Ammon's horn (tissue), 1 donor: ENCODE results near the gene MTFR1L.

Experiments
- DNase-seq: peaks from one replicate; pipeline ENCODE4 v3.0.0-alpha.2; 2016; ENCODE audit warnings: low spot score

MTFR1L gene

DNA sequence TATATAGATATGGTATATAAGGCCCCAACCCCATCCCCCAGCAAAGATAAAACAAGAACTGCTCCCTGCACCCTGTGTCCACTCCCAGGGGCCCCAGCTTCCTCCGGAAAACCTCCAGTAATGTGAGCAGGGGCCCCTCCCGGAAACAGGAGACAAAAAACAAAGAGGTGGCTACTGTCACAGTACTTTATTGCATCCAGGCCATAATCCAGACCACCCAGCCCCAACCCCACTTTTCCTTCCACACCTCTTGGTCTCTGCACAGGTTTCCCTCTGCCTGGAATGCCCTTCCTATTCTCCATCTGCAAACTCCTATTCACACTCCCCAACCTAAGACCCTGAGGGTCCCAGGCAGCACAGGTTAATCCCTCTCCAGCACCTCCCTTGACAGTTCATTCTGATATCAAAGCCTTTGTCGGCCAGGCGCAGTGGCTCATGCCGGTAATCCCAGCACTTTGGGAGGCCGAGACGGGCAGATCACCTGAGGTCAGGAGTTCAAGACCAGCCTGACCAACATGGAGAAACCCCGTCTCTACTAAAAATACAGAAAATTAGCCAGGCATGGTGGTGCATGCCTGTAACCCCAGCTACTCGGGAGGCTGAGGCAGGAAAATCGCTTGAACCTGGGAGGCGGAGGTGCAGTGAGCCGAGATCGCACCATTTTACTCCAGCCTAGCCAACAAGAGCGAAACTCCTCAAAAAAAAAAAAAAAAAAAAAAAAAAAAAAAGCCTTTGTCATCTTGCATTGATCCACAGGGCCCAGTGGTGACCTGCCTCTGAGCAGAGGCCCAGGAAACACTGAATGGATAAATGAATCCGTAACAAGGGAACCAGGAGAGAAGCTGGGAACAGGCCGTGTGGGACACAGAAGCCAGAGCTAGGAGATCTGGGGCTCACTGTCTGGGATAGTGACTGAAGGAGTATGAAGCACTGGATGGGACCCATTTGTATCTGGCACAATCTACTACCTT is 41.8 kb downstream of the MTFR1L start:
- DNase-seq: peak; percentile 22

DNA sequence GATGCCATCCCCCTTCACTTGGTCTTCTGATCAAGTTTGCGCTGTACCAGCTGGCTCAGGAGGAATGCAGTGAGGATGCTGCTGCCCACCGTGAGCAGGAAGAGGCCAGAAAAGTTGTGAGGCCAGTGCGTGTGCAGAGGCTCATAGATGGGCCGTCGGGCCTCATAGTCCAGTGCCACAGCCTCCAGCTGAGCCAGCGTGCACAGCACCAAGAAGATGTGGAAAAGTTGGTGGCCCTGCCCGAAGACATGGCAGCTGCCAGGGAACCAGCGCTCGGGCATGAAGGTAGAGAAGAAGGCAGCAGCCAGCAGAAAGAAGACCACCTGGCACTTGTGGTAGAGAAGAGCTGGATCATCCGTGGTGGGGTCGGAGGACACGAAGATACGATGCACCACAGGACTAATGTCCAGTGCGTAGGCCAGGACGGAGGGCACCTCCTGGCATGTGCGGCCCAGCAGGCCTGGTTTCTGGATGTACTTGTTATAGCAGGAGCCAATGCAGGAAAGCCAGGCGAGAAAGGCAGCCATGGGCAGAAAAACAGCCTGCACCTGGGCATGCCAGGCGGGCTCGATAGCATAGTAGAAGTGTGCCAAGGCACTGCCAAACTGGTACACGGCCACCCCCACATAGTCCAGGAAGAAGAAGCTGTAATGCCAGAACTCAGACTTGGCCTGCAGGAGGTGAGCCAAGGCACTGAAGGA is 43.2 kb downstream of the MTFR1L start:
- no peak for DNase-seq

DNA sequence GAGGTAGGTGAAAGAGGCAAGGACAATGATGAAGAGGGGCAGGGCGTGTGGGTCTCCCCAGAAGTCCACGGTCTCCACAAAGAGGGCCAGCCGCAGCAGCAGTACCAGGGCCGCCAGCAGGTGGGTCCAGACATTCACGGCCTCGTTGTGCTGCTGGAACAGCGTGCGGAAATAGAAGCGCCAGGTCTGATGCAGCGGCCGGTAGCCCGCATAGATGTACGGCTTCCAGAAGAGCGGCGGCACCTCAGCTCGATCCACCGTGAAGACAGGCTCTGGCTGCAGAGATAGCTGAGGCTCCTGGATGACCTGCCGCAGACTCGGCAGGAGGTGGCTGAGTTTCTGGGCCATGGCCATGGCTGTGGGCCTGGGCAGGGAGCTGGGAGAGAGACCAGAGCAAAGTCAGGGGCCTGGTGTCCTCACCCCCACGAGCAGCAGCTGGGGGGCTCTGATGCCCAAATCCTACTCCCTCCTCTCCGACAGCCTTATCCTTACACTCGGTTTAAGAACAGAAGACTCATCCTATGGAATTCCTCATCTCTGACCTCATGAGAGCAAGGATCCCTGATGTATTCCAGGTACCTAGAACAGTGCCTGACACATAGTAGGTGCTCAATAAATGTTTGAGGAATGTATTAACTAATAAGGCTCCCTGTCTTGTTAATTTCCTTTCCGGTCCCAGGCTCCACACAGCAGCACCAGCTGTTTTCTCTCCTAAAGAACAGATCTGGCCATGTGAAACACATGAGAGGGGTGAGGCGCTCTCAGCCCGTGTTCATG is 43.9 kb downstream of the MTFR1L start:
- DNase-seq: no peak

DNA sequence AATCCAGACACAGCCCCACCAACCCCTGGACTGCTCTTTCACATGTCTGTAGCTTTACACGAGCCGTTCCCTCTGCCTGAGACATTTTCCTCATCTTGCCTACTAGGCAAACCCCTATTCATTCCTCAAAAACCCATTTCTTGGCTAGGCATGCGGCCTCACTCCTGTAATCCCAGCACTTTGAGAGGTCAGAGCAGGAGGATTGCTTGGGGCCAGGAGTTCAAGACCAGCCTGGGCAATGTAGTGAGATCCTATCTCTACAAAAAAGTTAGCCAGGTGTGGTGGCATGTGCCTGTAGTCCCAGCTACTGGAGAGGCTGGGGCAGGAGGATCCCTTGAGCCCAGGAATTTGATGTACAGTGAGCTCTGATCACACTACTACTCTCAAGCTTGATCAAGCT is 44.7 kb downstream of the MTFR1L start:
- DNase-seq: no peak

DNA sequence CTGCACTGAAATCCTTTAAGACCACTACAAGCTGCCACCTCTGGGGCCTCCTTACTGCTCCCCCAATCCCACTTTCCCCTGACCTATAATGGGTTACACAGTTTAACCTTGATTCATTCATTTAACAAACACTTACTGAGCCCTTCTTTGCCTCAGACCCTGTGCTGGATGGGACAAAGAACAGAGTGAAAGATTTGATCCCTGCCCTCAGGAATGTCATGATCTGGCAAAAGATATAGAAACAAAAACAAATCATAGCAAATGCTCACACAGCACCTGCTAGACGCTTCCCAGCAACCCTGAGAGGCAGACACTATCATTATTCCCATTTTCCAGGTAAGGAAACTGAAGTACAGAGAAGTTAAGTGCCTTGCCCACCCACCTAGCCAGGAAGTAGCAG is 46.5 kb downstream of the MTFR1L start:
- DNase-seq: no peak

DNA sequence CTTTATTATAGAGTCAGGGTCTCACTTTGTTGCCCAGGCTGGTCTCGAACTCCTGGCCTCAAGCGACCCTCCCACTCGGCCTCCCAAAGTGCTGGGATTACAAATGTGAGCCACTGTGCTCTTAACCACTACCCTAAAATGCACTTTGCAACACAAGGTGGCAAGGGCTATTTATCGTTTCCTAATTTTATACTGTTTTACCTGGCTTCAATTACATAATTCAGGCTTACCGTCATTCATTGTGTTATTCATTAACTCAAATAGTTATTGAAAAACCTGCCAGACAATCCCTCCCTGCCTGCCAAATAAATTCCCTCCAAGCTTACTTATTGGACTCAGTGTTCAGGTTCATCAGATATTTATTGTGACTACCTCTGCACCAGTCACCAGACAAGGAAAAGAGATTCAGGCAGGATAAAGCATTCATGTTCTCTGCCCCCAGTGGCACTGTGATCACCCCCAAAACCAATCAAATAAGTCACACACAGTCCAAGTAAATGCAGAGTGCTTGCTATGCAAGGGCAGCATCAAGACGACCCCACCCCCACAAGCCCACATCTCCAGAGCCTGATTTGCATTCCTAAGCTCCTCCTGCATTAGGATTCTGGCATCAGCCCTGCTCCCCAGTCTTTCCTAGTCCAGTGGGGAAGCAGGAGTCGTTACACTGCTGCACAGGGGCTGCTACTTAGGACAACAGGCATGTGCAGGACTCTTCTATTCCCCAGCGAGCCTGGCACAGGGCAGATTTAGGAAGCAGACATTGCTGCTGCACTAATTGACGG is 47.6 kb downstream of the MTFR1L start:
- DNase-seq: no peak

DNA sequence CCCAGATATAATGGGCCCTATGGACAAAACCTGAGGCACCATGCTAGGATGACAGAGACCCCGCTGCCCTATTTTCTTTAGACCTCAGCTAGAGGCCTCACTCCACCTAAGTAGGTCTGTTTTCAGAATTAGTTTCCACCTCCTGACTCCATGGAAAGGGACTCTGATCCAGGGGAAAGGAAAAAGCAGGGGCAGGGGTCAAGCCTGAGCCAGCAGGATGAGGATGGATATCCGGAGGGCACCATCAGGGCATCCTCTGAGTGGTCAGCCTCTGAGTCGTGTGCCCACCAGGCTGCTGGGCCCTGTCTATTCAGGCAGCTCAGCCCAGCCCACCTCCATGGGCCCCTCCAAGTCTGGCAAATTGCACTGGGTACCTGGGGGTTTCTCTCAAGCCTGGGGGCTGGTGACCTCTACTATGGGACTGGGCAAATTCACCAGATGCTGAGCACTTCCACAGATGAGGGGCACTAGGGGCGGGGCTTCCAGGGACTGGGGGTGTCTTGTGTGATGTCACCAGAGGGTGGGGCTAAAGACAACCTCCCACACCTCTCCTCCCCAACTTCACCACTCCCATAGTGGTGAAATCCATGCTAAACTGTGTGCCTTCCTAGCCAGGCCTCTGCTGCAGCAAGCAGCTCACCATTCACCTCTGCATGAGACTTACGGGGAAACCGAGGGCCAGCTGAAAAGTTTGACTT is 50.3 kb downstream of the MTFR1L start:
- no peak for DNase-seq

DNA sequence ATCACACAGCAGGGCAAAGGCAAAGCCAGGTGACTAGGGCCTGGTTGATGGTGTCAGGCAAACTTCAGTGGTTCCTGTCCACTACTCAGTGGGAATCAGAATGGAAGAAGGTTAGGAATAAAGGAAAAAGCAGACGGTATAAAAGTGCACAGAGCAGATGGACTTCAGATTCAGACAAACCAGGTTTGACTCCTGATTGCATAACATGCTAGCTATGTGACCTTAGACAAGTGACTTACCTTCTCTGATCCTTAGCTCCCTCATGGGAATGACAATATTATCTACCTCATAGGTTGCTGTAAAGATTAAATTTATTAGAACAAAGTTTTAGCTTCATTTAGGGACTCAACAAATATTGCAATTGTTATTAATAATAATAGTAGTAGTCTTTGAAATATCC is 50.9 kb downstream of the MTFR1L start:
- DNase-seq: no peak

DNA sequence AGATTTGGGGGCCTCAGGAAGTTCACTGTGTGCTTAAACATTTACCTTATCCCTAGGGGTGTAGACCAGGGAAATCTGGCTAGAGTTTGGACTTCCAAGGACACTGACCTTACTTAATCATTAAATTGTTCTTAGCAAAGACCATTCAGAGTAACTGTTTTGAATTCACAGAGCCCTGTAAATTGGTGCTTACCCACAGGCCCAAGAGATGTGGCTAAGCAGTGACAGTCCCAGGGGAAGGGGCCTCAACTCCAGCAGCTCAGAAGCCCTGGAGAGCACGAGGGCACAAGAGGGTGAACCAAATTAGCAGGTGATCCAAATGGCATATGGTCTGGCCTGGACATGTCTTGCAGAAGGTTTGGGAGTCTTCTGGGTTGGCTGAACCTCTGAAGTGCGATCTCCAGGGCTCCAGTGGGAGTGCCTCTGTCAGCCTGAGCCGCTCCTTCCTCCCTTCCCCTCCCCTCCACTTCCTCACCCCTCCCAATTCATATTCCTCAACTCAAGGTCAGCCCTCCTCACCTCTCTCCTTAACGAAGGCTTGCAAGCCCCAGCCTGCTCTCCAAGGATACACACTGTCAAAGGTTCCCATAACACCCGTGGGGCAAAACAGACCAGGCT is 51.4 kb downstream of the MTFR1L start:
- DNase-seq: no peak

DNA sequence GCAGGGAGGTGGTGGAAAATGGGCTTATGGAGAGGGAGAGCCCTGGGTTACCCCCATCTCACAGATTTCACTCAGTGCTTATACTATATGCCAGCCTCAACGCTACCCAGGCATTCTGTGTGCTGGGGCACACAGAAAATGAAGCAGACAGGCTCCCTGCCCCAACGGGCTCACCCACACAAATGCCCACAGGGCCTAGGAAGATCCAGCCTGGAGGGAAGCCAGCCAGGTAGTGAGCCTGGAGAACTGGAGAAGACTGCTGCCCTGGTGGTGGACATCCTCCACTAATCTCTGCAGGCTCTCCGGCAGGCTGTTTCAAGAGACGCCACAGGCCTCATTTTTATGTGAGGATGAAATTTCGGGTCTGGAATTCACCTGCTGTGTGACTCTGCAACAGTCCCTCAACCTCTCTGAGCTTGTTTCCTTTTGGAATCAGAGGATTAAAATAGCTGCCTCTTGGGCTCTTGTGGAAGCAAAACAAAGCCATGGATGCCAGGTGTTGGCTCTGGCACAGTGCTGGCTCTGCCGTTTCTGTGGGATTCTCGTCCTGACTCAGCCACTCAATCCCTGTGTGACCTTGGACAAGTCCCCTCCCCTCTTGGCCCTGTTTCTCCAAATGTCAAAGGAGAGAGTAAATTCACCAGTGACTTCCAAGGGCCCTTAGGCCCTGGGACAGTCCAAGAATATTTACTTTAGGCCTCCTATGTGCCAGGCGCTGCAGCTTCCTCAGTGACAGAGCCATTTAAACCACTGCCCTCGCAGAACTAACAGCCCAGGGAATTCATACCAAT is 52.1 kb downstream of the MTFR1L start:
- no peak for DNase-seq

DNA sequence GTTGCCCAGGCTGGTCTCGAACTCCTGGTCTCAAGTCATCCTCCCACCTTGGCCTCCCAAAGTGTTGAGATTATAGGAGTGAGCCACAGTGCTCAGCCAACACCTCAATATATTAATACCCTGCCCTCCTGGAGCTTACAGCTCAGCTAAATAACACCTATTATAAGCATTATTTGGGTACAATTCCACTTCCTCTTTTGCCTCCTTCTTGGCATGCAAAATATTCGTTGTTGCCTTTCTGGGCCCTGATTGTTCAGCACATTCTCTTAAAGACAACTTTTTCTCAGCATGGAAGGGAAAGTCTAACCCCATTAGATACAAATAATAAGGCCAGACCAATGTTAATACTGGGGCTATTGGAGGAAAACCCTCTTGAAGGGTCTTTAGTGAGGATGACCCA is 53.0 kb downstream of the MTFR1L start:
- DNase-seq: no peak

DNA sequence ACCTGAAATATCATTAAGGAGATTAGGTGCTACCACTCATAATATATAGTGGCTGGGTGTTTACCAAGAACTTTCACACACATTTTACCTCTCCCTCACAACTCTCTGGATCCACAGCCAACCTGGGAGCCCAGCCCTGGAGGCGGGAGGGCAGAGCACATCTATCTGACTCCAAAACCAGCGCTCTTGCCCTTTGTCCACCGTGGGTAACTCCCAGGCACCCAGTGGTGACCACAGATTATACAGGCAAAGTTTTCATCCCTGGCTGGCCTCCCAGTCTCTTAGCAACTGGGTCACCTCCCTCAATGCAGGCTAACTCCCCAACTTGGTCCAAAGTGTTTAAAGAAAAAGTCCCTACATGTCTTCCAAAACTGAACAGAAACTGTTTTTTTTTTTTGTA is 53.4 kb downstream of the MTFR1L start:
- DNase-seq: no peak

DNA sequence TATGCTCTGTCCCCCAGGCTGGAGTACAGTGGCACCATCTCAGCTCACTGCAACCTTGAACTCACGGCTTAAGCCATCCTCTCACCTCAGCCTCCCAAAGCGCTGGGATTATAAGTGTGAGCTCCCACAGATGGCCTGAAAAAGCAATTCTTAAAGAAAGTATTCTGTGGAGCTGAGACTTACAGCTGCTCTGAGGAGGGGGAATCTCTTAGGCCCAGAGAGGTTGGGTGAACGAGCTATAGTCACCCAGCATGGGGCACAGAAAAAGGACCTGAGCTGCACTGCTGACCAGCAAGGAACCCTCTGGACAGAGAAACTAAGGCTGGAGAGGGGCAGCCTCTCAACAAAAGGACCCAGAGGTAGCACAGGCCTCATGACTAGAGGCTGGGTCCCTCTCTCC is 54.5 kb downstream of the MTFR1L start:
- no peak for DNase-seq

DNA sequence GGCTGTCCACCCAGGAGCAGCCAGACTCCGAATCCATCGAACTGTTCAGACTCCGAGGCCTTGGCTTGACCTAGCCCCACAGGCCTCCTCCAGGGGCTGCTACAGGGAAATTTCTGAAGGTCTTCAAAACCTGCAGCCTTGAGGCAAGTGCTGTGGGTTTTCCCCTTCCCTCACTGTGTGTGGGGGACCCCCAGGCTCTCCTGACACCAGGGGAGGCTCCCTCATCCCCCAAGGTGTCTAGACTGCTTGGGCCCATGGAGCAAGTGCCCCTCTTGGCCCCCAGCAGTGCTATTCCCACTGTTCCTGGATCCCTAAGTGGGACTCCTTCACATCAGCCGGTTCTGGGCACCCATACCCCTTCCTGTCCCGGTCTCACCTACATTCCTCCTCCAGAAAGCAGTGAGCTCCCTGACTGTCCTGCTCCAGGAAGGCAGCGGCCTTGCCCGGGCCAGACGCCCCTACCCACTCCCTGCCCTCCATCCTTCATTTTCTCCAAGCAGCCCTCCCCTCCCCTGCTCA is 54.9 kb downstream of the MTFR1L start:
- no peak for DNase-seq

DNA sequence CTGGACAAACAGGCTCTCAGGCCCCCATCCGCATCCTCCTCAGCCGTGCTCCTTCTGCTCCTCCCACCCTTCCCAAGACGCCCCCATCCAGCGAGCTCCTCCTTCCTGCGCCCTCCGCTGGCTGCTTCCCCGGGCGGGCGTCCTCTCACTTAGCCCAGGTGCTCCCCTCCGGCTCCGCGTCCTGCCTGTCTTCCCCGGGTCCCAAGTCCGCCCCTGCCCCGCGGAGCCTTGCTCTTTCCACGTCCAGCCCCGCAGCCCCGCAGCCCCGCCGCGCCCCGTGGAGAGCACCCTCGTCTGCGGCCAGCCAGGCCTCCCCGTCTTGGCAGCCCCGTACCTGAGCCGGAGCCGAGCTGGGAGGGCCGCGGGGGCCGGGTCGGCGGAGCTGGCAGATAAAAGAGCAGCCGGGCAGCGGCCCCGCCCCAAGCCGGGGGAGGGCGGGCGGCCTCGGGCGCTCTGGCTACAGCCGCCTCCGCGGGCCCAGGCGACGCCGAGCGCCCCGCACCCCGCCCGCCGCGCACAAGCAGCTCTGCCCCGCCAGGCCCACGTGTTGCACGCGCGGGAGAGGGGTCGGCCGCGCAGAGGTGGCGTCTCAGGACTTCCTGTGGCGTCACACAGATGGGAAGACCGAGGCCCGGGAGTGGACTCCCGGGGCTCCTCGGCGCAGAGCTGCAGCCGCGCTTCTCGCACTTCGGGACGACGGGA is 55.6 kb downstream of the MTFR1L start, which contains the start of gene PAQR7:
Gene PAQR7 (minus strand): TSS at position 555 of the 702 bp plus-strand sequence. CDS start 11,869 bp downstream, outside the sequence.
- peak; percentile 85 for DNase-seq

DNA sequence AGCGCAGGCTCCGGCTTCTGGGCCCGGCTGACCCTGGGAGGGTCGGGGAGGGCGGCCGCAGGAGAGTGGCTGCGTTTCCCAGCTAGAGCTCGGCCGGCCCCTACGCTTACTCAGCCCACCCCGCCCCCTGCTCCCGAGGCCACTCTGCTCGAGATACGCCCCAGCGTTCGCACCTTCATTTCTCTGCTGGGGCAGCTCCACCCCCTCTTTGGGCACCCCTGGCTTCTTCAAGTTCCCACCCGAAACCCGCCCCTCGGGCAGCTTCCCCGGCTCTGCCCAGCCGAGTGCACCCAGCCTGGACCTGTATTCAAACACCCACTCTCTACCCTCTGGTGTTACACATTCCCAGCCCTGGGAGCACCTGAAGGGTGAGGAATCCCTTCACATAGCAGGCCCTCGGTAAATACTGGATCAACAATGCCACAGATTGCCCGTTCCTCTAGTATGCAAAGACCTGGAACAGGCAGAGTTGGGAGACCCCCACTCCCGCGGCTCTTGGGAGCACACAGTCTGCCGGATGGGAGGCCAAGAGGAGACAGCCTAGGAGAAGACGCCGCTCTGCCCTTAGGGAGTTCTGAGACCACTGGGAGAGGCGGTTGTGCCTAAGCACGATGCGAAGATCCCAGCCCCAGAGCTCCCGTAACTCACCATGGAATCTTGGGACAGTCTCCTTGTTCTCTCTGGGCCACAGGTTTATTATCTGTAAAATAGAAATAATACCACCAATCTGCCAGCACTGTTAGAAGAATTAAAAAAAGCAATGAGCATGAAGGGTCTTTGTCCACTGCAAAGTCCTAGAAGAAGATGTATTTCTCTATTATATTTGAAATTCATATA is 56.3 kb downstream of the MTFR1L start:
- no peak for DNase-seq

DNA sequence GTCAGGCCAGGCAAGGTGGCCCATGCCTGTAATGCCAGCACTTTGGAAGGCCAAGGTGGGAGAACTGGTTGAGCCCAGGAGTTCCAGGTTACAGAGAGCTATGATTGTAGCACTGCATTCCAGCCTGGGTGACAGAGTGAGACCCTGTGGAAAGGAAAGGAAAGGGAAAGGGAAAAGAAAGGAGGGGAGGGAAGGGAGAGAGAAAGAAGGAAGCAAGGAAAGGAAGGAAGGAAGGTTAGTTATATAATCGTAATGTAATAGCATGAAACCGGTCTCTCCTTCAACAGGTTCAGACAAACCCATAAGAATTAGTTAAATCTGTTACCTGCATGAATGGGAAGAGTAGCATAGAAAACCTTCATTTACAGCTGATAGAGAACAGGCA is 56.9 kb downstream of the MTFR1L start:
- DNase-seq: no peak

DNA sequence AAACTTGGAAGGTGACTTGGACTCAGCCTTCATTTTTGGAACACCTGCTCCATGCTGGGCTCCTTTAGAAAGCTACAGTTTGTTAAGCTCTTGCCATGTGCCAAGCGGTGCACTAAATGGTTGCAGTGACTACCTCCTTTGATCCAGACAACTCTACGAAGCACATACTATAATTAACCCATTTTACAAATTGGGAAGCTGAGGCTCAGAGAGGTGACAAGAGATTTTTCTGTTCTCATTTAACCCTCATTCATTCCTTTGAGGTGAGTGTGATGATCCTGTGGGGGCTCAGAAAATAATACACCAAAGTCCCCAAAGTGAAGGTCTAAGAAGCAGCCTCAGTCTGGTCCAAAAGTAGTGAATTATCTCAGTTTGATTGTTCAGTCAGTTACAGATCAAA is 57.4 kb downstream of the MTFR1L start:
- no peak for DNase-seq
